ENCODE data around the gene HPS4. TPM values are rescaled to one million over a fixed set of nuclear protein-coding genes. Genes with fewer than 3 reads are reported as not detected.

The HPS4 gene
- total and polyA plus RNA-seq, 10 of the 15 experiments (the other 5 are each of a cell fraction or from before 2014, with no cell fraction given): 11.7 to 36.7 (median 30.8) TPM

DNA sequence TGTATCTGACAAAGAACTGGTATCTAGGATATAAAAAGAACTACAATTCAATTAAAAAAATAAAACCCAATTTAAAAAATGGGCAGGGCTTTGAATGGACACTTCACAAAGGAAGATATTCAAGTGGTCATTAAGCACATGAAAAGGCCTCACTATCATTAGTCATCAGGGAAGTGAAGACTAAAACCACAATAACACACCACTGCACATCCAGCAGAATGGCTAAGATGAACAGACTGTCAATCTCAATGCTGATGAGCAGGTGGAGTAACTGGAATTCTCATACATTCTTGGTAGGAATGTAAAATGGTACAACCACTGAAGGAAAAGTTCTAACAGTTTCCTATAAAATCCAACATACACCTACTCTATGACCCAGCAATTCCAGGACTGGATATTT, 8.9 kb downstream of the HPS4 start:
- in situ Hi-C loops (cut with MboI) (no loop called here), intact Hi-C loops (cut with micrococcal nuclease; ENCODE audit: unreplicated experiment) (no loop called here)
- Histone ChIP-seq H3K9ac (ENCODE audit: control insufficient read depth, insufficient read depth, low read length) (no peak overlapping the region), H3K9me3 (replicated peaks; ENCODE audit: control insufficient read depth, insufficient read depth, low read length) (no peaks in the 10 kb centered on the region), H3K4me1 (ENCODE audit: control insufficient read depth, insufficient read depth, low read length) (peaks cover 14% of the 10 kb centered on the region), H3K27me3 (replicated peaks in 1 of 2; ENCODE audit: control insufficient read depth in 2 of 2, insufficient read depth in 2 of 2, low read length in 1 of 2) (no peaks in the 10 kb centered on the region), H3K4me3 (no peak overlapping the region), H3K79me2 (ENCODE audit: control insufficient read depth, insufficient read depth, low read length) (peaks cover 21% of the 10 kb centered on the region), H3K36me3 (ENCODE audit: control insufficient read depth in 2 of 2, insufficient read depth in 2 of 2, low read length in 1 of 2) (peaks cover 16 to 20% of the 10 kb centered on the region in 2 experiments), H4K20me1 (ENCODE audit: control insufficient read depth, insufficient read depth) (no peaks in the 10 kb centered on the region), H3K27ac (ENCODE audit: control insufficient read depth, insufficient read depth) (no peak overlapping the region), H2AFZ (ENCODE audit: control insufficient read depth, low read depth, low read length) (no peak overlapping the region), H3K4me2 (ENCODE audit: control insufficient read depth, insufficient read depth) (no peak overlapping the region)
- ChIA-PET SMC1A (ENCODE audit: uncharacterized antibody, unreplicated experiment) (interaction anchor here (1.0 to 1.3 kb wide), 2 partner anchors 29 to 168 kb away, joined by 3 to 4 read pairs; no protein-coding TSS in a partner anchor), RAD21 (ENCODE audit: unreplicated experiment) (no interaction called here), CTCF (interaction anchor here (4.9 kb wide), 1 partner anchor 14 kb away, joined by 23 read pairs; no protein-coding TSS in a partner anchor), POLR2A (no interaction called here)
- no peak for DNase-seq (ENCODE audit: low read depth, low spot score)
- peak; percentile 78 for ATAC-seq
- no peak for FAIRE-seq
- BruUV-seq (replicated peaks): no TSS peak
- TF ChIP-seq MTA2 (IDR thresholded peaks at IDR 0.05; ENCODE audit: low read depth): peak; percentile 20; the same call in 1 of the 2 replicates
- no peak for TF ChIP-seq ETV6 (conservative IDR thresholded peaks at IDR 0.05 in 1 of 2, IDR thresholded peaks at IDR 0.05 in 1 of 2; ENCODE audit: borderline replicate concordance in 1 of 2, low read depth in 1 of 2)
- TF ChIP-seq, protein P1, sequence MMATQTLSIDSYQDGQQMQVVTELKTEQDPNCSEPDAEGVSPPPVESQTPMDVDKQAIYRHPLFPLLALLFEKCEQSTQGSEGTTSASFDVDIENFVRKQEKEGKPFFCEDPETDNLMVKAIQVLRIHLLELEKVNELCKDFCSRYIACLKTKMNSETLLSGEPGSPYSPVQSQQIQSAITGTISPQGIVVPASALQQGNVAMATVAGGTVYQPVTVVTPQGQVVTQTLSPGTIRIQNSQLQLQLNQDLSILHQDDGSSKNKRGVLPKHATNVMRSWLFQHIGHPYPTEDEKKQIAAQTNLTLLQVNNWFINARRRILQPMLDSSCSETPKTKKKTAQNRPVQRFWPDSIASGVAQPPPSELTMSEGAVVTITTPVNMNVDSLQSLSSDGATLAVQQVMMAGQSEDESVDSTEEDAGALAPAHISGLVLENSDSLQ (IDR thresholded peaks at IDR 0.05): peak; percentile 80
- no peak for TF ChIP-seq IKZF1 (conservative IDR thresholded peaks at IDR 0.05)
- no peak for TF ChIP-seq MYB (IDR thresholded peaks at IDR 0.05; ENCODE audit: borderline replicate concordance, low read depth, low read length)
- TF ChIP-seq RUNX3 (IDR thresholded peaks at IDR 0.05; ENCODE audit: low read length): peak; percentile 72
- TF ChIP-seq, protein P2, sequence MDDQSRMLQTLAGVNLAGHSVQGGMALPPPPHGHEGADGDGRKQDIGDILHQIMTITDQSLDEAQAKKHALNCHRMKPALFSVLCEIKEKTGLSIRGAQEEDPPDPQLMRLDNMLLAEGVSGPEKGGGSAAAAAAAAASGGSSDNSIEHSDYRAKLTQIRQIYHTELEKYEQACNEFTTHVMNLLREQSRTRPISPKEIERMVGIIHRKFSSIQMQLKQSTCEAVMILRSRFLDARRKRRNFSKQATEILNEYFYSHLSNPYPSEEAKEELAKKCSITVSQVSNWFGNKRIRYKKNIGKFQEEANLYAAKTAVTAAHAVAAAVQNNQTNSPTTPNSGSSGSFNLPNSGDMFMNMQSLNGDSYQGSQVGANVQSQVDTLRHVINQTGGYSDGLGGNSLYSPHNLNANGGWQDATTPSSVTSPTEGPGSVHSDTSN (IDR thresholded peaks at IDR 0.05; ENCODE audit: insufficient replicate concordance, low read depth, low read length): peak; percentile 43
- peak; percentile 3; the same call in 1 of the 2 replicates for TF ChIP-seq SPI1 (IDR thresholded peaks at IDR 0.05; ENCODE audit: borderline replicate concordance, insufficient read depth, low read depth, low read length)

All from GM12878 (cell line).